AG10803 (cell line): Measurements from ENCODE around the gene EFCAB3.

ENCODE experiments used
- DNase-seq: peaks from one replicate; pipeline ENCODE4 v3.0.0; 2010; ENCODE audit warnings: low read depth
- H3K4me3 ChIP-seq: 2 replicates; pipeline ENCODE4 v1.5.1; 2011; ENCODE audit warnings: mild to moderate bottlenecking, low read length, control low read depth
- CTCF ChIP-seq: conservative IDR thresholded peaks from 2 replicates; pipeline ENCODE4 v1.5.1; 2011; ENCODE audit warnings: mild to moderate bottlenecking, low read length, control low read depth, inconsistent platforms

Gene EFCAB3

GRCh38 chr17:62380253-62380652, at the start of gene EFCAB3:
TSS of gene EFCAB3 (plus strand) at chr17:62380553. CDS start at chr17:62382980, 2,427 bp downstream.
- no peak within 1 kb of the TSS for H3K4me3 ChIP-seq
- no peak for TF ChIP-seq CTCF
- no peak for DNase-seq

GRCh38 chr17:62336527-62336926, 43.8 kb upstream of the EFCAB3 start:
- DNase-seq, result no peak
- no peak for TF ChIP-seq CTCF
- H3K4me3 ChIP-seq, result no peak overlapping the region

- DNase-seq, result no peak
- H3K4me3 ChIP-seq, result no peak overlapping the region
- TF ChIP-seq CTCF, result no peak
Observed at GRCh38 chr17:62343764-62344270, 36.5 kb upstream of the EFCAB3 start.

- no peak for TF ChIP-seq CTCF
- no peak overlapping the region for H3K4me3 ChIP-seq
- DNase-seq, result no peak
Observed at GRCh38 chr17:62351176-62351575, 29.2 kb upstream of the EFCAB3 start.

GRCh38 chr17:62366191-62366590, 14.2 kb upstream of the EFCAB3 start:
- no peak for DNase-seq
- H3K4me3 ChIP-seq, result no peak overlapping the region
- TF ChIP-seq CTCF, result no peak

GRCh38 chr17:62381561-62381960, 1.2 kb downstream of the EFCAB3 start:
- no peak for DNase-seq
- H3K4me3 ChIP-seq, result no peak overlapping the region
- TF ChIP-seq CTCF, result no peak

GRCh38 chr17:62388856-62389255, 8.5 kb downstream of the EFCAB3 start:
- TF ChIP-seq CTCF, result no peak
- H3K4me3 ChIP-seq, result no peak overlapping the region
- no peak for DNase-seq
